GM12873 (cell line): Measurements from ENCODE around the gene CDKN2B.

Source experiments
- TF ChIP-seq, protein P1 (sequence below): IDR thresholded peaks from 2 replicates; pipeline ENCODE4 v1.5.1; 2012; ENCODE audit warnings: low read depth, mild to moderate bottlenecking, moderate library complexity, low read length, control low read depth; ENCODE audit not compliant: insufficient read depth; ENCODE audit errors: missing control alignments

Gene CDKN2B

GRCh38 chr9:21983561-21983935 lies 25.6 kb downstream of the CDKN2B start:
- TF ChIP-seq, protein P1, sequence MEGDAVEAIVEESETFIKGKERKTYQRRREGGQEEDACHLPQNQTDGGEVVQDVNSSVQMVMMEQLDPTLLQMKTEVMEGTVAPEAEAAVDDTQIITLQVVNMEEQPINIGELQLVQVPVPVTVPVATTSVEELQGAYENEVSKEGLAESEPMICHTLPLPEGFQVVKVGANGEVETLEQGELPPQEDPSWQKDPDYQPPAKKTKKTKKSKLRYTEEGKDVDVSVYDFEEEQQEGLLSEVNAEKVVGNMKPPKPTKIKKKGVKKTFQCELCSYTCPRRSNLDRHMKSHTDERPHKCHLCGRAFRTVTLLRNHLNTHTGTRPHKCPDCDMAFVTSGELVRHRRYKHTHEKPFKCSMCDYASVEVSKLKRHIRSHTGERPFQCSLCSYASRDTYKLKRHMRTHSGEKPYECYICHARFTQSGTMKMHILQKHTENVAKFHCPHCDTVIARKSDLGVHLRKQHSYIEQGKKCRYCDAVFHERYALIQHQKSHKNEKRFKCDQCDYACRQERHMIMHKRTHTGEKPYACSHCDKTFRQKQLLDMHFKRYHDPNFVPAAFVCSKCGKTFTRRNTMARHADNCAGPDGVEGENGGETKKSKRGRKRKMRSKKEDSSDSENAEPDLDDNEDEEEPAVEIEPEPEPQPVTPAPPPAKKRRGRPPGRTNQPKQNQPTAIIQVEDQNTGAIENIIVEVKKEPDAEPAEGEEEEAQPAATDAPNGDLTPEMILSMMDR = no peak

DNA sequence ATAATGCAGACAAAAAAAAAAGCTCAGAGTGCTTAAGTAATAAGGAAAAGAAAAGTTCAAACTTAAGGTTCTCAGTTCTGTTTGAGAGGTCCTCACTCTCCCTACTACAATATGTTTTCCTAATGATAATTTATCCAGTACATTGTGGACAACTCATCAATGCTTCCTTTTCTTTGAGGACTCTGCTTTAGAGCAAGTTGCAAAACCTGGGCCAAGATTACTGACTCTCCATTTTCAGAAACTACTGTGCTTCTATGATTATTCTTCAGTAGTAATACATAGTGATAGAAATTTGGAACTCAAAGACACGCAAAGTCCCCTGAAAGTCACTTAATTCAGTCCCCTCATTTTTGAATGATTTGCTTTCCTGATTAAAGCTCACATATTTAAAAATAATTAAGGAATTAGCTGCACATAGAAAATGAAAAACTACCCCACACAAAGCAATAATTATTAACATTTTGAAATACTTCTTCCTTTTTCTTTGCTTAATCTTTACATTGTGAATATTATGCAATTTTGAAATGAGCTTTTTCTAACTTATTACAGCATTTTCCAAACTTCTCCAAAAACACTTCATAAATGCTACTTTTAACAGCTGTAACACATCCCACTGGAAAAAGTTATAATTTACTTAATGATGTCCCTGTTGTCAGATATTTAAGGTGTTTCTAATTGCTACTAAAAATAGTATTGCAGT lies 26.1 kb downstream of the CDKN2B start:
- TF ChIP-seq, protein P1 = no peak

DNA sequence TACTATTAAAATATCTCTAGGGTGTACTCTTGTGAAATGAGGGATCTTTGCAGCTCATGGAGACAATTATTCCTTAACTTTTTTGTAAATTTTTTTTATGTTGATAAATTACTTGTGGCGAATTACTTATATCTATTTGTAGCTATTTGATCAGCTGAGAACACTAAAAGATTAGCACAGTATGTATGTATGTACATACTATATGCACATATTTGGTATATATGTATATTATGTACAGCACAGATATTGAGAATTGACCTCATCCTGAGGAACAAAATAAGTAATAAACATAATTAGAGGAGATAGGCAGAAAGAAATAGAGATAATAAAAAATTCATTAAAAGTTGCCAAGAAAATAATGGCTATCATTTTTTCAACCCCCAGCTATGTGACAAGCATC lies 26.7 kb downstream of the CDKN2B start:
- TF ChIP-seq, protein P1 = no peak

DNA sequence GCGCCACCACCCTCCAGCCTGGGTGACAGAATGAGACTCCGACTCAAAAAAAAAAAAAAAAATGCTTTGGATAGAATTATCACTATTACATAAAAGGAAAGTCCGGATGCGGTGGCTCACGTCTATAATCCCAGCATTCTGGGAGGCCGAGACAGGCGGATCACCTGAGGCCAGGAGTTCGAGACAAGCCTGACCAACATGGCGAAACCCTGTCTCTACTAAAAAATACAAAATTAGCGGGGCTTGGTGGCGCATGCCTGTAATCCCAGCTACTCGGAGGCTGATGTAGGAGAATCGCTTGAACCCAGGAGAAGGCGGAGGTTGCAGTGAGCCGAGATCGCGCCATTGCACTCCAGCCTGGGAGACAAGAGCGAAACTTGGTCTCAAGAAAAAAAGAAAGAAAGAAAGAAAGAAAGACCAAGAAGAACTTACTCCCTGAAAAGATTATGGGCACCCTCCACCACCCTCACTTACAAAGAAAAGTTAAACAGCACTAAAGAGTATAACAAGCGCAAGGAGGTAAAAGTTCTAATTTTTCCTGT lies 32.7 kb downstream of the CDKN2B start:
- TF ChIP-seq, protein P1 = no peak

- TF ChIP-seq, protein P1 = no peak
Measured at GRCh38 chr9:21974722-21975409, 34.2 kb downstream of the CDKN2B start.

DNA sequence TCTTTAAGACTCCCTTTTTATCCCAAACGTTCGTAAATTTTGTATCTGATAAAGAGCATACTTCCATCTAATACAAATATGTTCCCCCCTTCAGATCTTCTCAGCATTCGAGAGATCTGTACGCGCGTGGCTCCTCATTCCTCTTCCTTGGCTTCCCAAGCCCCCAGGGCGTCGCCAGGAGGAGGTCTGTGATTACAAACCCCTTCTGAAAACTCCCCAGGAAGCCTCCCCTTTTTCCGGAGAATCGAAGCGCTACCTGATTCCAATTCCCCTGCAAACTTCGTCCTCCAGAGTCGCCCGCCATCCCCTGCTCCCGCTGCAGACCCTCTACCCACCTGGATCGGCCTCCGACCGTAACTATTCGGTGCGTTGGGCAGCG lies 34.8 kb downstream of the CDKN2B start:
- TF ChIP-seq, protein P1 = no peak

GRCh38 chr9:21972361-21972760 lies 36.7 kb downstream of the CDKN2B start:
- TF ChIP-seq, protein P1 = no peak
